GM18909 (cell line): ENCODE results near the gene ABCA1.

Experiments
- ATAC-seq: cut with Tn5 transposase; IDR thresholded peaks from one replicate; pipeline ENCODE4 v1.9.1; 2021; ENCODE audit warnings: mild to moderate bottlenecking; ENCODE audit not compliant: unreplicated experiment, poor library complexity

Gene ABCA1

DNA sequence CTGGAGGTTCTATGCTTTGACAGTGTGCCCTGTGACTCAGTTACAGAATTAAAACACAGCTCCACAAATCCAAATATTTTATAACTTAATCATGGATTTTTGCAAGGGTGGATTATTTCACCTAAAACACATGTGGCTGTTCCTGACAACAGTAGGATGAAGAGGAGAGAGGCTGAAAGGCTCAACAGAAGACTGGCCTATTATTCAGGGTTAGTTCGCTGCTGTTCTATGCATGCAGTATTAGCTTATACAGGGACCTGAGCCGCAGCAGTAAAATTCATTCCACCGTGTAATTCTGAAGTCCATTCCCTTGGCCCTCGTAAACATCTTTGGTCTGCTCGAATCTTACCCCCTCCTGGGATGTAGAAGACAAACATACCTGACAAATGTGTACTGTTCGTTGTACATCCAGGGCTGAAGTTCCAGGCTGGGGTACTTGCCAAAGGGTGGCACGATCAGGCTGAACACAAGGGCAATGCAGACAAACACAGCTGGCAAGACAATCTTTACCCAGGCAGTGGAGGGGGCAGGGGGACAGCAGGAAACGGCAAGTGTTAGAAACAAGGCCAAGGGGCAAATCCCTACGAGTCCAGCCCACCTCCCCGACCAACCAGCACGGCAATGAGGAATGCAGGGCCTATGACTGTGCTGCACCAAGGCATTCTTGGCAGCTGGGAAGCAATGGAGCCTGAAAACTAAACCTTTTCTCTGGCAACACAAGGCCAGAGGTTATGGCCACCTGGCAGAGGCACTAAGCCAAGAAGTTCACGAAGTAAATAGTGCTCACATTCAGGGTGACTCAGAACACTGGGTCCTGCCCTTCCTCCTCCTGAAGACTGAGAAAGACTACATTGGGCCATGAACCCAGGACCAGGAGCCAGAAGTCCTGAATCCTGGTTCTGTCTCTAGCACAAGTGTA is 117.3 kb downstream of the ABCA1 start:
- ATAC-seq = no peak

DNA sequence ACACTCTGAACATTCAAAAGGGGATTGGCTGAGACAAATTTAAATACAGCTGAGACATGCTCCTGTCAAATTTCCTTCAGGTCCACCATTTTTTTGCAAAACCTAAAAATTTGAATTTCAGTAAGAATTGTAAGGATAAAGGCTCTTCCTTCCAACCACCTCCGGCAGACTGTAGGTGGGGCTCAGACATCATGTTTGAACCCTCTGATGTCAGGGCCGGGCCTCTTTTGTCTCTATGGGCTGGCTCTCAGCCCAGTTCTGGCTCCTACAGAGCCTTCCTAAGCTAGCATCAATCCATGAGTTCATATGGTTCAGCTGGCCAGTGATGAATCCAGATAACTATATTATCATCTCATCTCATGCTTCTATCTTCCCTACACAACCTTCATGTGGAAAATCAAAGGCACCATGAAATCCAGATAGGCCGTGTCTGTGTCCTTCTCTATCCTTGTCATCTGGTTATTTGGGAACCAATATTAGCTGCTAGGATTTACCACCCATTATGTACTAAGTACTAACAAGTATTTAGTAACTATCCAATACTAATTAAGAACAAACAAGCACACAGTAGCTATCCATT is 119.8 kb downstream of the ABCA1 start:
- ATAC-seq = no peak

DNA sequence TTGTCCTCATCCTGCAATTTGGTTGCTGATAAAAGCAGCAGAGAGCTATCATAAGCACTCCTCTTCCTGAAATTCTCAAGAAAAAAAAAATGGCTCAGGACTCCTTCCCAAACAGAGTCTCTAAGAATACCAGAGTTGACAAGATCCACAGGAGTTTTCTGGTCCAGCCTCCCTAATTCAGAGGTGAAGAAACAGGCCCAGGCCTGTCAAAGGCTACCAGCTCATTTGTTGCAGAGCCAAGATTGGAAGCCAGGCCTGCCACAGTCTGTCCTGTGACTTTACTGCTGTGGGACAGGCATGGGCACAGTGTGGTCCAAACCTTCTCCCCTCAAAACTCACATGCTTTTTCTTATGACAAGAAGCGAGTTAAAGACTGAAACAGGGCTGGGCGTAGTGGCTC is 122.5 kb downstream of the ABCA1 start:
- ATAC-seq = no peak

DNA sequence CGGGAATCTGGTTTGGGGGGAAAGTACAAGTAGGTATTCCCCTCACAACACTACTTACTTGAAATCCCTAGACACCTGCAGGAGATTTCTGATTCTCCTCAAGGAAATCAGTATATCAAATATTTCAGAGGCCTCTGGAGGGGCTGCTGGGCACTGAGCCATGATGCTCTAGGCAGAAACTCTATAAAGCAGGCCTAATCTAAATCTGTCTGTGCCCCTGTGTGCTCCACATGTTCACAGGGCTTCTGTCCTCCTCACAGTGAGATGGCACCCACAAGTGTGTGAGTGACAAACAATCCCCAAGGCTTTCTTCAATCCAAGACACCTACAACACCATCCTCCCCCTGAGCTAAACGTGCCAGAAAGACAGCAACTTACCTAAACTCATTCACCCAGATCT is 125.0 kb downstream of the ABCA1 start:
- ATAC-seq = no peak

DNA sequence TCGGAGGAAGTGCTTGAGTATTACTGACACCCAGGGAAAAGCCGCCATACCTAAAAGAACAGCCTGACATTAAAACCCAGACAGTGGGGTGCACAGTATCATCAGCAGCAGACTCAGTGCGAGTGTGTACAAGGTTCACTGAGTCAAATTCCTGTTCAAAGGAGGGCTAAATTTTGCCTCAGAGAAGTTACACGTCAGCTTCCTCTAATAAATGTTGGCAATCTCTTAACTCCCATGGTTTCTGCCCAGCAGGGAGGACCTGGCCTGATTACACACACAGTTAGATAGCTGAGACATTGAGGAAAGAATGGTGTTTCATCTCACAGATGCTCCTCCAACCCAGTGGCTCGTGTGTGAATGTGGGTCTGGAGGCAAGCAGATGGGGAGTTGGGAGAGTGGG is 125.8 kb downstream of the ABCA1 start:
- ATAC-seq = no peak

DNA sequence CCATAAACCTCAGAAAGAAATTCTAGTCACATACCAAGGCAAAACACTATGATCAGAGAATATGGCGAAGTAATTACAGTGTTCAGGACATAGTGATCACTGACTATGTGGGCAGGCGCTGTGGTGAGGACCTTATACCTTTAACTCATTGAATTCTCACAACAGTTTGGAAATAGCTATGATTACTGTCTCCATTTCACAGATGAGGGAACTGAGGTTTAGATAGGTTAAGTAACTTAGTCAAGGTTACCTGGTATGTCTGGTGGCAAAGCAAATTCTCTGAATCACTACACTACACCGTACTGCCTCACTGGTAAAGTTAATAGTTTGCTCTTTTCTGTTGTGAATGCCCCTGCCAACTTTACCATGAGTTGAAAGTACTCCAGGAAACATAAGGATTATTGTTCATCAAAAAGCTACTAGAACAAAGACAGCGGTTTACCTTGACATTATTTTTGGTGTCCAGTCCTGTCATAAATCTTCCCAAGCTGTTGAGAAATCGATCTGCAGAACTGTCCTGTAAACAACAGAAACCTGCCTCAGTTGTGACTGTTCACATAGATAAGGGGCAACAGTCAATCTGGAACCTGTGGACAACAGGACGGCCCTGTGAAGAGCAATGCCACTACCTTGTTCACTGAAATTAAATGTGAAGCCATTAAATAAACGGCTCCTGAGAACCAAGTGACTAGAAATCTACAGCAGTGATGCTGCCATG is 127.7 kb downstream of the ABCA1 start:
- ATAC-seq = no peak

DNA sequence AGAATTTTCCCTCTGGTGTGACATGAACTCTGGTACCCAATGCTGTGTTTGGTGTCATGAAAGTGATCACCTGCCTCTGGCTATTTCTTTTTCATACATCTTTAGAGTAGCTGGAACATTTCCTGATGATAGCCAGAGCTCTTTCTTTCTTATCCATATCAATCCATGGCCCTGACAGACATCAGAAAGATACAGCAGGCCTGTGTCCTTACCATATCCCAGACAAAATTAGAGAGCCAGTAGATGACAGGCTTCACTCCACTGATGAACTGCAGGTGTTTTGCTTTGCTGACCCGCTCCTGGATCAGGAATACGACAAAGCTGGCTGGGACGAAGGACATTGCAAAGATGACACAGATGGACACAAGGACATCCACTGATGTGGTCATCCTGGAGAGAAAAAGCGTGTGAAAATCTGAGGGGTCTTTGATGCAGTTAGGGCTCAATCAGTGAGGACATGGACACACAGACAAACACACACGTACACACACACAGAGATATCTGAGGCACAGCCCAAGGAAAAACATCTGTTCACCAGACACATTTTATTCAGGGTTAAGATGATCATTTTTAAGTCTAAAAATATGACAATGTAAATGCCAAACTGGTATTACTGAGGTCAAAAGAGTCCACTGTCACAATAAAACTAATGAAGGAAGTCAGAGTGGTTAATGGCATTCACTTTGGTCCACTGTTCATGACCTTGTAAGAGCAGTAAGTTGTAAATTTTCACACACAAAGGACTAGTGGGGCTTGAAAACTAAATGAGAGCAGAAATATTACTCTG is 129.6 kb downstream of the ABCA1 start:
- no peak for ATAC-seq

DNA sequence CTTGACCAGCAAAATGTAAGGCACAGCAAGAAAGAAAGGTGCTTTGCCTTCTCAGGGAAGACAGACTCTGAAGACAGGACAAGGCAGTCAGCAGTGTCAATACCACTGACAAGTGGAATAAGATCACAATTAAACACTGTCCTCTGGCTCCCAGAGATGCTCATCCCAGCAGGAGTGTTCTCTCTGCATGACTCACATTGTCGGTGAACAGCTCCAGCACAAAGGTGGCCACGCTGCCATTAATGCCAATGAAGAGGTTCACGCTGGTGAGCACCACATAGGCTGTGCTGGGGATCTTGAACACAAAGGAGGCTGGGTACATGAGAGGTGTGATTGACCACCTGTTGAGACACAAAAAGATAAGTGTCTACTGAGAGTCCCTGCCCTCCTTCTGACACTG is 132.1 kb downstream of the ABCA1 start:
- ATAC-seq = no peak

DNA sequence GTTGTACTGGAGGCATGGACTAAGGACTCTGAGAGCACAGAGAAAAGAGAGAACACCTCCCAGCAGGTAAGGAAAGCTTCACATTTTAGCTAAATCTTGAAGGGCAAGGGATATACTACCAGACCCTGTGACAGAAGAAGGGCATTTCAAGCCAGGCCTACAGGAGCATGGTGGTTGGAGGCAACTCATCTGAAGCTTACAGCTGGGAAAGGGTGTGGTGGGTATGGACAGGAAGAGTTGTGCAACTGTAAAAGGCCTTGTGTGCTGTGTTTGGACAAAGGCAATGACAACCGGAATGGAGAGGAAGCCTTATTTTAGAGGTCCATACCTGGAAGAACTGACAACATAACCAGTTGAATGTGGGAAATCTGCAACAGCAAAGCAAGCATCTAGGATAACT is 132.9 kb downstream of the ABCA1 start:
- no peak for ATAC-seq

DNA sequence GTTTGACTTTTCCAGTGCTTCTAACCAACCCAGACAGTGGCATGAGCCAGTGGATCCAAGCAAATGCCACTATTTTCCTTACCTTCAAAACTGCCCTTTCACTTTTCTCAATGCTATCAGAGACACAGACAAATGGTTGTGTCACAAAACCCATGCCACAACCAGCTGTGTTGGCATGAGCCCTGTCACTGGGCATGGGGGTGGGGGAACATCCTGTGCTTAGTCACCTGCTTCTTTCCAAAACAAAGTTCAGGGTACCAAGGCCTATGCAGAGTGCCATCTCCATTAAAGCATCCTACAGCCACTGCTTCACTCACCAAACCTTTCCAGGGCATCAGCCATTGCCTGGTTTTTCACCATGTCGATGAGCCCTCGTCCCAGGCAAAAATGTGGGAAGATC is 133.9 kb downstream of the ABCA1 start:
- no peak for ATAC-seq

DNA sequence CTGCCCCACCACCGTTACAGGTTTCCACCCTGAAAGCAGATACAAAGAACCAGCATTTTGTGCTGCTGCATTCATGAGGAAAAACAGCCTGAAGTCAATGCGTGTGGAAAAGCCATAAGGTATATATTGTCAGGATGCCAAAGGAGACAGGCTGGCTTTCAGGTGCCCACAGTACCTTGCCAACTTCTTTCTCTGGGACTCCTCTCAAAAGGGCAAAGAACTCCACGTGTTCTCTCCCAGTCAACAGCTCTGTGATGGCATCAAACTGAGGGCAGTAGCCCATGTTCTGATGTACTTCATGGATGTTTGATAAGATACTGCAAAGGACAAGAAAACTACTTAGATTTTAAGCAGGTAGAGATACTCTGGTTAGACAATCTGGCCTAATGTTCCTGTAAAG is 139.7 kb downstream of the ABCA1 start:
- ATAC-seq = no peak

DNA sequence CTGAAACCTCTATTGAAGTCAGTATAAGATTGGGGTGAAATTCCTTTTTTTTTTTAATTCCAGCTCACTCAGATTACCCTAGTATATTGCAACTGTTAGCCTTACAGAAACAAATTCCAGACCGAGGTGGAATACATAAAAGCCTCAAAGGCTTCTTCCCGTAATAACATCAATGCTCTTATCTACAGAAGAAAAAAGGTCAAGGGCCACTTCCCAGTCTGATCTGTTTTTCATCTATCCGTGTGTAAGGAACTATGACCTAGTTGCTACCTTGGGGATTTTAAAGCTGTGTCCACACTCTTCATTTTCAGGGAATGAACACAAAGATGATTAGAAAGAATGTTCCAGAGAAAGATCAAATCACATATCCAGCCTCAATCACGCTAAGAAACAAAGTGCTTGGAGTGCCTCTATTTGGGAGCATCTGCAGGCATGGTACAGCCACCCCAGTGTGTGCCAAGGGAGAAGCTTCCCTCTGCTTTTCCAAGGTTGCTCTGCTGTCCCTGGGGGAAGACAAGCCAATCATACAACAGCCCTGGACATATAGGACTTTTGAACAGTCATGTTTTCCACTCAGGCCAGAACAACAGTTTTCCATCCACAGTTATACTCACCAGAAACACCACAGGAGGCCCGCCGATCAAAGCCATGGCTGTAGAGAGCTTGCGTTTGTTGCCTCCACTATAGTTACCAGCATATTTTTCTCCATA is 140.5 kb downstream of the ABCA1 start:
- ATAC-seq = no peak

DNA sequence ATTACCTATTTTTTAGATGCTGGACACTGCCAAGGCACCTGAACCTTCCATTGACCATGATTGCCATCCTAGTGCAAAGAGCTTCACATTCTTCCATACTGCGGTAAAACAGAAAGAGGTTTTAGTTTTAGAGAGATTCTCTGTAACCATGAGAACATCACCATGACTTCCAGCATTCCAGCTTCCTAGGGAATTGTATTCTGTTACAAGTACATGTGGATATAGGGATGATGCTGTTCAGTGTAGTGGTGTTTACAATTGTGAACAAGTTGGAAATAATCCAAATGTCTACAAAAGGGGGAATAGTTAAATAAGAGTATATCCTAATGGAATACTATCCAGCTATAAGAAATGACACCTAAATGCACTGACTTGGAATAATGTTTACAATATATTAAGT is 141.7 kb downstream of the ABCA1 start:
- ATAC-seq = no peak

DNA sequence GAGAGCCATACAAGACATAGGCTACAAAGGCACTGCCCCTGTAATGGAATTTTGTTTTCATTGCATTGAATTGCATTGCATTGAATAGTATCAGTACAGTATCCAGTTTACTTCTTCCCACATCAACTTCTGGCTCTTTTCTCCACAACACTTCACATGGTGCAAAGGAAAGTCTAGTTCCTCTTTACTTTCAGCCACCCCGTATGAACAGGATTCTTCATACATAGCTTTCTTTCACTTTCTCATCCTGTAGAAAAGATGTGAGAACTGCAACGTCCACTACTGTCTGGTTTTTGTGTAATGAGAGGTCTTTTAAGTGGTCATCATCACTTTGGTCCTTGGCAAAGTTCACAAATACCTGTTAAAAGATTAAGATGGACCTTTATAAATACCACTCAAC is 143.9 kb downstream of the ABCA1 start:
- peak; percentile 85 for ATAC-seq

DNA sequence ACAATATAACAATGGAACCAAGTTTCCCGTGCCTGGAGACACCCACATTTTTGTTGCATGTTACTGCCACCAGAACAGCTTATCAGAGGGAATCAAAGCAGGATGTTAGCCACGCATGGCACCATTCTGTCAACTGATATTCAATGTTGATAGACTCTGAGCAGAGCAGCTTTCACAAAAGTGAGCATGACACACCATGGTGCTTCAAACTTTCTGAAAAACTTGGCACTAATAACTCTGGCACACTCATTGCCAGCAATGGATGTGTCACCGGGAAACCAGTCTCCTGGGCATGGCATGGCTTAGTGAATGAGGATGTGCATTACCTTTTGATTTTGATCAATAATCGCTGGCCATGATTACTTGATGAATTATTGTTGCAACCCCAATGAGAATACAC is 144.4 kb downstream of the ABCA1 start:
- ATAC-seq = no peak

DNA sequence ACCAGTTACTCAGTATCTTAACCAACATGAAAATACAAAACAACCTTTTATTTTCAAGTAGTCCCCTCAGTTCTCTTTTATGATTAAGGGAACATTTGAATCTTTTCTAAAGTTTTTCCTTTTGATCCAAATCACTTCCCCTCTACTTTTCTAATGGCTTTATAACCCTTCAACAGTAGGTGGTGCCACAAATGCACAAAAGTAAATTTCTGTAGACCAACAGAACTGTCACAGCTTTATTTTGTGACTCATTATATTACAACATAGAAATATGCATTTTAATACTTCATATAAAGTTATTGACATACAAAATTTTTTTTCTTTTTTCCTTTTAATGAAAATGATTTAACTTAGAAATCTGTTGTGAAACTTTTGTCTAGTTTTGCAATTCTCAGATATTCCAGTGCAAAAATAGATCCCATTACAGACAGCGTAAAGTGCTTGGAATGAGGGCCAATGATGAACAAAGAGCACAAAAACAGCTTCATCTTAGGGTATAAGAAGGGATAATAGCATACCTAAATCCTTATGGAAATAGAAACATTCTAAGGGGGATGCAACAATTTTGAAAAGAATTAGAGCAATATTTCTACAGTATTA is 147.1 kb downstream of the ABCA1 start:
- ATAC-seq = no peak

DNA sequence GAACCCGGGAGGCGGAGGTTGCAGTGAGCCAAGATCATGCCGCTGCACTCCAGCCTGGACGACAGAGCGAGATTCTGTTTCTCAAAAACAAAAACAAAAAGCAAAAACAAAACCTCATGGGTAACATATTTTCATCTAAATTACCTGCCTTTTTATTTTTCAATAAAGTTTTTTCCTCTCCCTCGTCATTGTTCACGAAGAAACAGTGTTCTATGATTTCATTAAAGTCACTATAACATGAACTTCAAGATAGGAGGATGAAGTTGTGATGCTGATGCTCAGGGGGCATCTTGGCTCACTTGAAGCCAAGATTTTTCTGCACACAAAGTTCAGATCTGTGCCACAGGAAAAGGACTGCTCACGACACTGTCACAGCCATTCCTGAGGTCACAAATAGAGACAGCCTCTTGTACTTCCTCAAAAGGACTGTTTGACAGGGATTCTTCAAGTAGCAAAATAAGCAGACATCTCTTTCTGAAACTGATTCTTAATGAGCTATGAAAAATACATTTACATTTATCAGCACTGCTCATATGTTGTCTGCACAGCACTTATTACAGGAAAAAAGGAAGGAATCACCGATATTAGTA is 147.9 kb downstream of the ABCA1 start:
- ATAC-seq = no peak

DNA sequence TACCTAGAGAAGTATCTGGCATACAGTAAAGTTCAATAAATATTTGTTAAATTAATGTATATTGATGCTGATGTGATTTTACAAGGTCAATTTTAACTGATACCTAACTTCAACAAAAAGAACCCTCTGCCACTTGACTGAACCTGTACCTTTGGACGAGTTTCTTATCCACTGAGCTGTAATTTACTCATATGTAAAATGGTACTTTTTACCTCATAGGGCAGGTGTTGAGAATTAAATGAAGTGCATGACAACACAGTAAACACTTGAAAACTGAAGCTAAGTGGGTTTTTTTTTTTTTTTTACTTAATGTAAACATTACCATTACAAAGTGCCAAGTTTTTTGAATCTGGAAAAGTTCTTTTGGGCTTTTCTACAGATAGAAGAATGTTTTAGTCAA is 148.6 kb downstream of the ABCA1 start:
- ATAC-seq = no peak

DNA sequence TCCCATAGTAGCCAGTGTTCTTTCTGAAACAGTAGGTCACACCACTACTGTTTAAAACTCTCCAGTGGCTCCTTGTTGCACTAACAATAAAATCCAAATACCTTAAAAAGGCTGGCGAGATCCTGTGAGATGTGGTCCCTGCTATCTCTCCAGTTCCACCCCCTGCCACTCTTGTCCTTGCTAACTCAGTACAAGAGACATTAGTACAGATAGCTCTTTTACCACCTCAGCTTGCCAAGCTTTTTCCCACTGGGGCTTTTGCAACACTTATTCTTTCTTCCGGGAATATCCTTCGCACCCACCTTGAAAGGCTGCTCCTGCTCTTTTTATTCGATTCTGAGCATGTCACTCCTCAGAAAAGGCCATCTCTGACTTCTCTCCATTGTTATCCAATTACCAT is 149.2 kb downstream of the ABCA1 start:
- no peak for ATAC-seq
